HG03354 (cell line): ENCODE data around the gene RIPOR2.

ENCODE experiments used
- ATAC-seq: cut with Tn5 transposase; IDR thresholded peaks from one replicate; pipeline ENCODE4 v1.9.1; 2021; ENCODE audit warnings: mild to moderate bottlenecking; ENCODE audit not compliant: unreplicated experiment, poor library complexity, severe bottlenecking

RIPOR2 gene

GRCh38 chr6:24858177-24858653, 77.5 kb downstream of the RIPOR2 start:
- peak; percentile 80 for ATAC-seq

DNA sequence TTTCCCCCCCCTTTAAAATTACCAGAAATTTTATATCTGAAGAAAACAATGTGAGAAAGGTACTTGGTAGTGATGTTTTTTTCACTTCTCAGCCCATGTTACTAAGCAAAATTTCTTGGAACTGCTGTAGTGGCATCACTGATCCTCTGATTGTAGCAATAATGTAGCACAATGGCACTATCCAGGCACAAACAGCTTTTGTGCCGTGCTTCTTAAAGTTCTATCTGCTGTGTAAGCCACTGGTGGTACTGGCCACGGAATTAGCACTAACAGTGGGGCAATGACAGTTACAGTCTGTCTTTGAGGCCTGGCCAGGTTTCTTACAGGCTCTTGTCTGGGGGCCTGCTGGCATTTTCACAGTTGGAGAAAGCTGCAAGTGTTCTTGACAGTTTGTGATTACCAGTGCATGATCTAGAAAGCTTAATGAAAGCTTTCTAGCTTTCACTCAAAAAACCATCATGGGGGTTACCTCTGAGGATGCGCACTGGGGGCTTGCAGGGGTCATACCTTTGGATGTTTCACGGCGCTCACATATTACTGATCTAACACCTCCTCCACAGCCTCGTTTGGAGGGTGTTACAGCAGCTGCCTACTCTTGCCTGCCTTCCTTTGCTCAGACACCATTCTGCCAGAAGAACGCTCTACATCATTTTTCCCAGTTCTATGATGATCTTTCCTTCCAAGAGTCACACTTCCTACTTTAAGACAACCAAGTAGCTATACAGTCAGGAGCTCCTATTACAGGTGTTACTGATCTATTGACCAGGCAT, 78.7 kb downstream of the RIPOR2 start:
- ATAC-seq: no peak

DNA sequence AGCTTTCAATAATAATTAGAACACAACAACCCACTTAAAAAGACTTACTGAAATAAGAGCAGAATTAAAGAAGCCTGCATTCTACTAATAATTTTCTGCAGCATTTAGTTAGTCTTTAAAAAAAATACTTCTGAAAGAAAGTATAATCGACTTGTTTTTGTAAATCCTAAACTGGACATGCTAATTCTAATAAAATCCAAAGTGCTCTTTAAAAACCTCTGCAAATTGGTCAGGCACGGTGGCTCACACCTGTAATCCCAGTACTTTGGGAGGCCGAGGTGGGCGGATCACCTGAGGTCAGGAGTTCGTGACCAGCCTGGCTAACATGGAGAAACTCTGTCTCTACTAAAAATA, 79.5 kb downstream of the RIPOR2 start:
- no peak for ATAC-seq

DNA sequence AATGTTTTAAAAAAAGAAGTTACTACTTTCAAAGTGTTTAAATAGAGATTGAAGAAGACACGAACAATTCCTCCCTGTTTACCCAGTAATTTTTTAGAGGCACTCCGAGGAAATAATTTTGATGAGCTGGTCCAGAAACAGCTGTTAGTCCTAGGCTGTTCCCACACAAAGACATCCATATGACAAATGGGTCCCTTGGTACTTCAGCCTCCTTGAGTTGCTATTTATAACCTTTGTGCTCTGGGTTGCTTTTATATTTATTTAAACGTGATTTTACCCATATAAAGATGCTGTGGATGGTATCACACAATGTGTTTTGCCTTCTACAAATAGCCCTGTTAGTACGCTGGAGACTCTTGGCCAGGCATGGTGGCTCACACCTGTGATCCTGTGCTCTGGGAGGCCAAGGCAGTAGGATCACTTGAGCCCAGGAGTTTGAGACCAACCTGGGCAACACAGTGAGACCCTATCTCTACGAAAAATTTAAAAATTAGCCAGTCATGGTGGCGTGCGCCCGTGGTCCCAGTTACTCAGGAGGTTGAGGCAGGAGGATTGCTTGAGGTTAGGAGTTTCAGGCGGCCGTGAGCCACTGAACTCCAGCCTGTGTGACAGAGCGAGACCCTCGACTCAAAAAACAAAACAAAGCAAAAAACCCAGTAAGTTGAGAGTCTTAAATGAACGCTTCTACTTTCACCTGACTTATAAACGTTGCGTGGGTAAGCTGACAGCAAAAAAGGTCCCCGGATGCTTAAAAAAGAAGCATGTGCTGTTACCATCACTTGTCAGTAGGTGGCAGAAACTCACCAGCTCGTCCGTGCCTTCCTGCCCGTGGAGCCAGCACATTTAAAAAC, 80.1 kb downstream of the RIPOR2 start:
- ATAC-seq: peak; percentile 46

DNA sequence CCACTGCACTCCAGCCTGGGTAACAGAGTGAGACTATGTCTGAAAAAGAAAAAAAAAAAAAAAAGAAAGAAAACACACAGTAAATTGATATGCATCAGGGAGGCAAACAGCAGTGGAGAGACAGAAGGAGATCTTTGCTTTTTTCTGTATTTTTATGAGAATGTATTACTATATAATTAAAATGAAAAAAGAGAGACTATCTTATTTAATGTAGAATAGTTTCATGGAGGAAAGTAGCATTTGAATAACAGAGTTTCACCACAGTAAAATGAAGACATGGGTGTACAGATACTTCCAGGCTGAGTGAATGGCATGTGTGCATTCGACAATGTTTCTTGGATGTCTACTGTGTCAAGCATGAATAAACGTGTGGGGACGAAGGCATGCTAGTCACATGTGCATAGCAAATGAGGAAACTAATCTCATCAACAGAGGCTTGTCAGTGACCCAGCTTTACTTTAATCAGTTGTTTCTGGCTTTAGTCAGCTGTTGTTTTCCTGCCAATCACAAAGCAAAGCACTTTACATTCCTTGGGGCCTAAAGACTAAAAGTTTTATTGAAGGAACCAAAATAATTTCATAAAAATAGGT, 81.6 kb downstream of the RIPOR2 start:
- no peak for ATAC-seq

DNA sequence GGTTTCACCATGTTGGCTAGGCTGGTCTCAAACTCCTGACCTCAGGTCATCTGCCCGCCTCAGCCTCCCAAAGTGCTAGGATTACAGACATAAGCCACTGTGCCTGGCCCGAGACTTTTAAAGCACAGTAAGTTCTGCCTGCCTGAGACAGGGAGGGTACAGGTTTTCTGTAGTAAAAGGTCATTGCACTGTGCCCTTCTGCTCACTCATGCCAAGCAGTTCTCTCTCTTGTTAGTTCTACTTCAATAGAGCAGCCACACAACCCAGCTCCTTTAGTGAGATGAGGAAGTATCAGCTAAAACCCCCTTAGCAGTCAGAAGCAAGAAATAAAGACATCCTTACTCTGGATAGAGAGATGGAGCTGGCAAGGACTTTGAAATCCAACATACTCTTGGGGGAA, 84.7 kb downstream of the RIPOR2 start:
- ATAC-seq: no peak

DNA sequence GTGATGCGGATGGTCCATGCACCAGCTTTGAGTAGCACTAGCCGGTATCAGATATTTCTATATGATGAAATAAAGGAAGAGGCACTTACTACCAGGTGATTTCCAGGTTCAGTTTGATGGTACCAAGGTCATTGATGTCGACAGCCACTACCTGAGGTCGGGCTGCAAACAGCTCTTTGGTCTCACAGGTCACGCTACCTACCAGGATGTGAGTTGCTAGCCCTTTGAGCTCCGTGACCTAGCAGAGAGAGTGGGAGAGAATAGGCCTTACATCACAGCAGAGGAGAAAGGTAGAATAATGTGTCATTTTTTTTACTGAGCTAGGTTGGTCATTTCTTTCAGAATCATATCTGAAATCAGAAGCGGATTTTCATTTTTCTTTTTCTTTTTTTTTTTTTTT, 86.0 kb downstream of the RIPOR2 start:
- no peak for ATAC-seq

DNA sequence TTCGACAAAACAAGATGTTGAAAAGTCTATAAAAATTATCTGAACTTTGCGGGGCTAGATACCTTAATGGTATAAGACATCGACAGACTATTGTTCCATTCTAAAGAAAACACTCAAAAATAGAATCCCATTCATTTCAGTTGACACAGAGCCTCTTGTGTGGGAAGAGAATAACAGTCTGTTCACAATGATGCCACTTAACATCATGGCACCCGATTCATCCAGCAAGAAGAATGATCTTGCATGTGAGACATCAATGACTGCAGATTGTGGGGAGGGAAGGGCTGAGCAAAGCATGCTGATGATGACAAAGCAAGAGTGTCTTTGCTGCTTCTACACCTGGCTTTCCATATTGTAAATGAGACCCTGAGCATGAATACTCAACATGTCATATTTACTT, 87.3 kb downstream of the RIPOR2 start:
- no peak for ATAC-seq

DNA sequence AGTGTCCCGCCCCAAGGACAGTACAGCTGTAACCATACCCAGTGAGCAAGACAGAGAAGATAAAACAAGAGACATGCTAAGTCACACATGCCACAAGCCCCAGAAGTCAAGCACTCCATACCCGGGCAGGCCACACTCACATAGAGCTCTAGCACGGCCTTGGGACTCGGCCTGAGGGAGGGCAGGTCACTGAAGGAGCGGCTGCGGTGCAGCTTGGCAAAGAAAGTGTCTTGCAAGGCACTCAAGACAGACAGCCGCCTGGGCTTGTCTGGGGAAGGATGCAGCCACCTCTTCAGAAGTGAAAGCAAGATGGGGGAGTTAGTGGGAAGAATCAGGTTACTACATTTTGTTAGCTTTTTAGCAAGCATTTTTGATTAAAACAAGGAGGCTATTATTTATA, 88.4 kb downstream of the RIPOR2 start:
- no peak for ATAC-seq

GRCh38 chr6:24845578-24845977, 90.2 kb downstream of the RIPOR2 start:
- ATAC-seq: no peak

GRCh38 chr6:24844903-24845302, 90.9 kb downstream of the RIPOR2 start:
- ATAC-seq: no peak

GRCh38 chr6:24844061-24844460, 91.7 kb downstream of the RIPOR2 start:
- no peak for ATAC-seq

DNA sequence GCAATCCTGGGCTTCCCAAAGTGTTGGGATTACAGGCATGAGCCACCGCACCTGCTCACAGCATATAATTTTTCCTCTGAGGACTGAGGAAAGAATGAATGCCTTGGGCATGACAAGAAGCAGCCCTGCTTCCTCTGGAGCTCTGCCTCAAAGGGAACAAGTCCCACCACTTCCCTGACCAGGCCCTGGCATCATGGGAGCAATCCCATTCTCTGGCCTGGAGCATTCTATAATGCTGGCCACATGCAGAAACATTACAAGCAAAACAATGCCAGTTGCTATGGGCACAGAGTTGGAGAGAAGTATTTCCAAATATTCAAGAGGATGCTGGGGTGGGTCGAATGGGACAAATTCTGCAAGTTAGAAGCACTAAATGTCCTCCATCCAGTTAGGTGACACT, 95.6 kb downstream of the RIPOR2 start:
- ATAC-seq: no peak

GRCh38 chr6:24838994-24839393, 96.8 kb downstream of the RIPOR2 start:
- ATAC-seq: no peak

DNA sequence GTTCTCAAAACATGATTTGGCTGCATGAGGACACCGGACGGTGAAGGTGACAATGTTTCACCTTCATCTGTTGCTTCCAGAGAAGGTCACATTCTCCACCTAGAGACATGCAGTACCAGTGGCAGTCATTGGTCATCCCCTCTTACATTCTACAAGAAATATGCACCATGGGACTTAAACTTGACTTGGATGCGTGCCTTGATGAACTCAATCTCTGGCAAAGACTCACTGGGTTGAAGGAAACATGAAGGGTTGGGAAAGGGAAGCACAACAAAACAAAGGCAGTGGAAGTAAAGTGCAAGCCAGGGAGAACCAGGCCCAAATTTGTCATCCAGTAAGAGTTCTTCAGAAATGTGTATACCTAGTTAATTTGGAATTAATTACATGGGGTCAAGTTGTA, 97.7 kb downstream of the RIPOR2 start:
- no peak for ATAC-seq

- no peak for ATAC-seq
Measured at GRCh38 chr6:24836109-24836508, 99.7 kb downstream of the RIPOR2 start.

DNA sequence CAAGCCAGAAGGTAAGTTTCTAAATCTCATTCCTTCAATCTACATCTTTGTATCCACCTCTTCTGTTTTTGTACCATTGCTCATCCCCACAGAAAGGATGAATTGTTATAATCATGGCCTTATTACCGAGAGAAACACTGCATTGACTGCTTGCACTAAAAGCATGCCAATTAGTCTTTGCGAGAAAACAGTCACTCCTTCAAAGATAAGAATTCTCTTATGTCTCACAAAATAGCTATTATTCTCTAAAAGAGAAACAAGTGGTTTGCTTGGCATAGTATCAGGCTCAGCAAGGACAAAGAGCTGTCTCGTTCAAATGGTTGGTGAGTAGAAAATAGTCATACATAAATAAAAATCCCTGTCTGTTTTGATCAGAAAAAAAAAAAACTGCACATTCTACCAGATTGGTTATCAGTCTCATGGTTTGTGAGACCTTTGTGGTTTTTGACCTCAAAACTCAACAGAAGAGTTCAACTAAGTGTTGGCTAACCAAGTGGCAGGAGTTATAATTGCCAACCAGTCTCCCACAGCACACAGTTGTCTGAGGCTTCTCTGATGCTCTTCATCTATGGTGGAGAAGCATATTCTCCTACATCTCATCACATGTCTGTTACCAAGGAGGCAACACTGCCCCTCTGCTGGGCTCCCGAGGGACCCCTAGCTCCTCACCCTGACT, 101.9 kb downstream of the RIPOR2 start:
- no peak for ATAC-seq

DNA sequence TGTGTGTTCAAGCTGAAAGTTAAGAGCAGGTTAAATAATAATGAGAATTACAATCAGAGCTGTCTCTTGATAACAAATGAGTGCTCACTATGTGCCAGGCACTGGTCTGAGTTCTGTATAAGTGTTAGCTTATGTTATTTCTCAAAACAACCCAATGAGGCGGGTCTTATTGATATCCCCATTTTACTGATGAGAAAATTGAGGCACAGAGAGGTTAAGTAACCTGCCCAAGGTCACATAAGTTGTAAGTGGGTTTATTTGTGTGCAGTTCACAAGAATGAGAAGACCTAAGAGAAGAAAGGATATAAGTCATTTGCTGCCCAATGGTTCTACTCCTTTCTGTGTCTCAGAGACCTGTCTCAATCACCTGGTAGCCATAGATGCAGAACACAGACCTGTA, 103.0 kb downstream of the RIPOR2 start:
- ATAC-seq: no peak

- ATAC-seq: no peak
Measured at GRCh38 chr6:24831771-24832716, 103.7 kb downstream of the RIPOR2 start.
